Kidney glomerular epithelial cell (primary cell): ENCODE data around the gene BCAT1.
"Not testable (repeated sequence)": the region's sequence is repeated elsewhere in the genome, so short reads cannot be mapped to it uniquely, and the experiment has no call there.

Experiments
- DNase-seq: peaks from one replicate; lab custom pipeline; 2025; lab: John Stamatoyannopoulos, UW

BCAT1 gene

DNA sequence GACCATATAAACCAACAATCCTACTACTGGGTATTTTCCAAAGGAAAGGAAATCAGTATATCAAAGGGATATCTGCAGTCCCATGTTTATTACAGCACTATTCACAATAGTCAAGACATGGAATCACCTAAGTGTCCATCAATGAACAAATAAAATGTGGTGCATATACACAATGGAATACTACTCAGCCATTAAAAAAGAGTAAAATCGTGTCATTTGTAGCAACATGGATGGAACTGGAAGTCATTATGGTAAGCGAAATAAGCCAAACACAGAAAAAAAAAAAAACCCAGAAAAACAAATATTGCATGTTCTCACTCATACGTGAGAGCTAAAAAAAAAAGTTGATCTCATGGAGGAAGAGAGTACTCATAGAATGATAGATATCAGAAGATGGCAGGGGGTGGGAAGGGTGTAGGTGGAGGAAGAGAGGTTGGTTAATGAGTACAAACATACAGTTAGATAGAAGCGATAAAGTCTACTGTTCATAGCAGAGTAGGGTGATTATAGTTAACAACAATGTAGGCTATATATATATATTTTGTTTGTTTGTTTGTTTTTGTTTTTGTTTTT lies 49.3 kb downstream of the BCAT1 start:
- DNase-seq: no peak

DNA sequence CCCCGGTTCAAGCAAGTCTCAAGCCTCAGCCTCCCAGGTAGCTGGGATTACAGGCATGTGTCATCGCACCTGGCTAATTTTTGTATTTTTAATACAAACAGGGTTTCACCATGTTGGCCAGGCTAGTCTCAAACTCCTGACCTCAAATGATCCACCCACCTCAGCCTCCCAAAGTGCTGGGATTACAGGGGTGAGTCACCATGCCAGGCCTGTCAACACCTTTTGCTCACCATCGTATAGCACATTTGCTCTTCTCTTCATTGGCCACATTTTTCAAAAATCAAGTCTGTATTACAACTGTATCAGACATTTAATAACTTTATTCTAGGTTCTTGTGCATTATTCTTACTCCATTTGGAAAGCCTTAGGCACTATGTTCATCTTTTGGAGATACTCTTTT lies 50.3 kb downstream of the BCAT1 start:
- DNase-seq: no peak

- no peak for DNase-seq
These were observed 50.7 kb downstream of the BCAT1 start for GRCh38 chr12:24898185-24898584.

DNA sequence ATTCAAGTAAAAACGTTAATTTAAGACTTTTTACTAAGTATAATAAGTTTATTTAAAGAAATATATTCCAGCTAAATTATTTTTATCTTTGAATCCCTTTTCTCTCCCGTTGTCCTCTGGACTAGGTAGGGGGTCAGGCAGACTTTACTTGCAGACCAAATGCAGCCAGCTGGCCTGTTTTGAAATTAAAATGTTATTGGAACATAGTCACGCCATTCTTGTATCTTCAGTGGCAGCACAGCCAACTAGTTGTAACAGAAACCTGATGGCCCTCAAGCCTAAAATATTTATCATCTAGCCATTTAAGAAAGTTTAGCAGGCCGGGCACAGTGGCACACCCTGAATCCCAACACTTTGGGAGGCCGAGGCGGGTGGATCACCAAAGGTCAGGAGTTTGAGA lies 52.7 kb downstream of the BCAT1 start:
- DNase-seq: no peak

GRCh38 chr12:24895612-24896011 lies 53.3 kb downstream of the BCAT1 start:
- no peak for DNase-seq

GRCh38 chr12:24894879-24895278 lies 54.0 kb downstream of the BCAT1 start:
- no peak for DNase-seq

DNA sequence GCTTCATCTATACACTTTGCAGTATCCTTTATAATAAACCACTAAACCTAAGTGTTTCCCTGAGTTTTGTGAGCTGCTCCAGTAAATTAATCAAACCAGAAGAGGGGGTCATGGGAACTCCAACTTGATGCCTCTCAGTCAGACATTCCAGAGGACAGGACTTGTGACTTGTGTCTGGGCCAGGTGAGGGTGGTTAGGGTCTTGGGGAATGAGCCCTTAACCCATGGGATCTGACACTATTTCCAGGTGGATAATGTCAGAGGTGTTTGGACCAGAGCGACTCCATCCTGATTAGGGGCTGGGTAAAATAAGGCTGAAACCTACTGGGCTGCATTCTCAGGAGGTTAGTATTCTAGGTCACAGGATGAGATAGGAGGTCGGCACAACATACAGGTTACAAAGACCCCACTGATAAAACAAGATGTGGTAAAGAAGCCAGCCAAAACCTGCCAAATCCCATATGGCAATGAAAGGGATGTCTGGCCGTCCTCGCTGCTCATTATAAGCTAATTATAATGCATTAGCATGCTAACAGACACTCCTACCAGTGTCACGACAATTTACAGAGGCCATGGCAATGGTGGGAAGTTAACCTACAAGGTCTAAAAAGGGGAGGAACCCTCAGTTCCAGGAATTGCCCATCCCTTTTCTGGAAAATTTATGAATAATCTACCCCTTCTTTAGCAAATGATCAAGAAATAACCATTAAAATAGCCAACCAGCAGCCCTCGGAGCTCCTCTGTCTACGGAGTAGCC lies 58.7 kb downstream of the BCAT1 start:
- DNase-seq: no peak

GRCh38 chr12:24889411-24889810 lies 59.5 kb downstream of the BCAT1 start:
- no peak for DNase-seq

GRCh38 chr12:24888813-24889212 lies 60.1 kb downstream of the BCAT1 start:
- no peak for DNase-seq

GRCh38 chr12:24884911-24885310 lies 64.0 kb downstream of the BCAT1 start:
- no peak for DNase-seq

- no peak for DNase-seq
These were observed 67.1 kb downstream of the BCAT1 start for GRCh38 chr12:24881724-24882371.

DNA sequence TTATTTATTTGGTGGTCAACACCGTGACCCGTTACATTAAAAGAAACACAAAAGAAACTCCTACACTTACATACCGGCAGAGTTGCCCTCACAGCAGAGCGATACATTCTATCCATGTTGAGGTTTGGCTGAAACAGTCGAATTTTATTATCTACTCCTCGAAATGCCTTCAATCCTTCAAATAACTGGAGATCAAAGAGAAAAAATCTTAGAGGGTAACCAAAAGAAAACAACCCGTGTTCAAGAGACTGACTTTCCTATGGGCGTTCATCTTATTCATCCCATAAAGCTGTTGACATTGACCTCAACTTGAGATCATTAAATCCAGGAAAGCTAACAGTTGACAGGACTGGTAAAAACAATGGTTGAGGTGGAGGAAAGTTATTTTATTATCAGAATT lies 67.7 kb downstream of the BCAT1 start:
- DNase-seq: peak; percentile 69

- no peak for DNase-seq
These were observed 68.2 kb downstream of the BCAT1 start for GRCh38 chr12:24880732-24881131.

DNA sequence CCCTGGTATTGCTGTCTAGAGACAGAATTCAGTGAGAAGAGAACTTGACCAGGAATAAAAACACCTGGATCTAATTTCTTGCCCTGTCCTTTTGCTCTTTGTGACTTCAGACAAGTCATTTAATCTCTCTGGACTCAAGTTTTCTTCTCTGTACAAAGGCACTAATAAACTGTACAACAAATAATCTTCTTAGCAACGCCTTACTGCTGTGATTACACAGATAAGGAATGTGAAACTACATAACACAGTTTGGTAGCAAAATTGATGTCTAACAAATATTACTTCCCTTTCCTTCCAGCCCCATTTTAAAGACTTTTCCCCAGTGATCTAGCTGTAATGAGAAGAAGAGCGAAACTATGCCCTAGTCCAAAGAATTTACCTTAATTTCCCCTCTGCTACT lies 69.3 kb downstream of the BCAT1 start:
- DNase-seq: no peak

DNA sequence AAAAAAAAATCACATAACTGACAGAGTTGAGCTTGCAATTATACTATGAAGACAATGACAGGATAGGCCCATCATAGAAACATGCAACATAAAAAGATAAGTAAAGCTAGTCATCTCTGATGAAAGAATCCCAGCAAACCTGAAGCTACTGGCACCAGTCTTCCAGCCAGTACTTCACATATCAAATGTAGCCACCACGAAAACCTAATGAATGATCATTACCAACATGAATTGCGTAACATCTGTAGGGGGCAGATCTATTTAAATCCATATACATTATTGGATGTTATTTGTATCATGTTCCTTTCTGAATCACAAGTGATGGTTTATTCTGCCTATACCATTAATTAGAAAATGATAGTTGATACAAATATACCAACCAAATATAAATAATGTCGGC lies 73.9 kb downstream of the BCAT1 start:
- no peak for DNase-seq

GRCh38 chr12:24872211-24872610 lies 76.7 kb downstream of the BCAT1 start:
- no peak for DNase-seq

DNA sequence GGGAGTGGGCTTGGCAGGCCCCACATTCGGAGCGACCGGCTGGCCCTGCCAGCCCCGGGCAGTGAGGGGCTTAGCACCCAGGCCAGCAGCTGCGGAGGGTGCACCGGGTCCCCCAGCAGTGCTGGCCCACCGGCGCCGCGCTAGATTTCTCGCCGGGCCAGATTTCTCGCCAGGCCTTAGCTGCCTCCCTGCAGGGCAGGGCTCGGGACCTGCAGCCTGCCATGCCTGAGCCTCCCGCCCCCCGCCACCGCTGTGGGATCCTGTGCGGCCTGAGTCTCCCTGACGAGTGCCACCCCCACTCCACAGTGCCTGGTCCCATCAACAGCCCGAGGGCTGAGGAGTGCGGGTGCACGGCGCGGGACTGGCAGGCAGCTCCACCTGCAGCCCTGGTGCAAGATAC lies 82.8 kb downstream of the BCAT1 start:
- not testable (repeated sequence) for DNase-seq

DNA sequence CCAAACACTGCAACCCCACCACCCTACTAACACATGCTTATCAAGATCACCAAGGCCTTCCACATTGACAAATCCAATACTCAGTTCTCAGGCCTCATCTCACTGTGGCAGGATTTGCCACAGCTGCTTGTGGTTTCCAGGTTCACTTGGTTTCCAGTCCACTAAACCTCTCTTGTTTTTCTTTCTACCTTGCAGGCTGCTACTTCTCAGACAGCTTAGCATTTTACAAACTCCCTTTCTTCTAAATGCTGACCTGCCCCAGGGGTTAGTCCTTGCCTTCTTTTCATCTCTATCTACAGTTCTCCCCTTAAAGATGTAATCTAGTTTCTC lies 84.1 kb downstream of the BCAT1 start:
- peak; percentile 87 for DNase-seq

DNA sequence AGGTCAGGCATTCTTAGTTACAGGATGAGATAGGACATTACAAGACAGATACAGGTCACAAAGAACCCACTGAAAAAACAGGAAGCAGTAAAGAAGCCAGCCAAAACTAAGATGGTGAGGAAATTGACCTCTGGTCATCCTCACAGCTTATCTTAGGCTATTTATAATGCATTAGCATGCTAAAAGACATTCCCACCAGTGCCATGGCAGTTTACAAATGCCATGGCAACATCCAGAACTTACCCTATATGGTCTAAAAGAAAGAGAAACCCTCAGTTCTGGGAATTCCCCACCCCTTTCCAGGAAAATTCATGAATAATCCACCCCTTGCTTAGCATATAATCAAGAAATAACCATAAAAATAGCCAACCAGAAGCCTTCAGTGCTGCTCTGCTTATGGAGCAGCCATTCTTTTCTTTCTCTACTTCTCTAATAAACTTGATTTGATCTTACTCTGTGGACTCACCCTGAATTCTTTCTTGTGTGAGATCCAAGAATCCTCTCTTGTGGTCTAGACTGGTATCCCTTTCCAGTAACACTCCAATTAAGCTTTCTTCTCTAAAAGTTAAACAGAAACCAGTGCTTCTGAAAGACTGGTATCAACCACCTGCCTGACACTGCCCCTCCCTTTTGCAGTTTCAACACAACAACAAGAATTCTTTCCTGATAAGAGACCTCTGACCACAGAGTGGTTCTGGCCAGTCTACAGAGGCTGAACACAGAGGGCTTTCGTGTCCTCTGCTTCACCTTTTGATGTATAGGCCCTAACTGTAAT lies 86.9 kb downstream of the BCAT1 start:
- peak; percentile 41 for DNase-seq

DNA sequence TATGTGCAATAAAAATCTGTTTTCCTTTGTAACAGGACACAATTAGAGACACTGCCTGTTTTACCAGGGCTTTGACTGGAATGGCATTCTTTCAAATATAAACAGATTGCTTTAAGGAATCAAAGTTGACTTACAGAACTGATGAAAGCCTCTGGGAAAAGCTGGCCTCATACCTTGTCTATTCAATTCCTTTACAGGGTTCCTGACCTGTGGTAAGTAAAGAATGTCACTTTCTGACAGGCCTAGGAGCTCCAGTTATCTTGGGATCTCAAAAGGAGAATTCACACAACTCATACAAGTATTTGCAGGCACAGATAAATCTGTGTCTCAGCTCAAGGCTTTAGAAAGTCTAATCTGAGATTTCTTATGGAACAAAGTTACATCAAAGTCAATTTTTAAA lies 88.4 kb downstream of the BCAT1 start:
- no peak for DNase-seq

- DNase-seq: no peak
These were observed 92.4 kb downstream of the BCAT1 start for GRCh38 chr12:24856541-24856940.

- no peak for DNase-seq
These were observed 94.0 kb downstream of the BCAT1 start for GRCh38 chr12:24854908-24855307.

- no peak for DNase-seq
These were observed 94.9 kb downstream of the BCAT1 start for GRCh38 chr12:24854017-24854416.
